K562 (cell line): ENCODE data around the gene SLC39A6. TPM values are rescaled to one million over a fixed set of nuclear protein-coding genes. Genes with fewer than 3 reads are reported as not detected.

Experiments used
- CBX3 ChIP-seq, 2 experiments: IDR thresholded peaks; 1 replicate in 1 of 2; 2 replicates in 1 of 2; pipeline ENCODE4 v1.6.1; 2012; ENCODE audit warnings: inconsistent platforms in 2 of 2, low read length in 2 of 2, borderline replicate concordance in 1 of 2, control low read depth in 1 of 2
- CCNT2 ChIP-seq: IDR thresholded peaks from 2 replicates; pipeline ENCODE4 v1.6.1; 2011; ENCODE audit warnings: borderline replicate concordance, low read depth, mild to moderate bottlenecking, moderate library complexity, mixed read lengths, low read length; ENCODE audit not compliant: insufficient read length; ENCODE audit errors: extremely low read depth
- CHD1 ChIP-seq: fragments of 200-600 bp; sonication (generic); IDR thresholded peaks from one replicate; pipeline ENCODE4 v1.6.1; 2012; ENCODE audit warnings: mild to moderate bottlenecking, moderate library complexity, low read length, inconsistent platforms
- GMEB1 ChIP-seq: fragments of 250-450 bp; sonication (Bioruptor Pico); IDR thresholded peaks from 2 replicates; pipeline ENCODE4 v1.4.0; 2020; ENCODE audit warnings: mild to moderate bottlenecking
- KAT7 ChIP-seq: sonication (generic); formaldehyde crosslinking; IDR thresholded peaks from 2 replicates; pipeline ENCODE4 v1.8.0; 2022; ENCODE audit warnings: missing genetic modification reagents, mild to moderate bottlenecking, borderline replicate concordance
- MECOM ChIP-seq: fragments of 250-450 bp; sonication (Bioruptor Pico); IDR thresholded peaks from 2 replicates; pipeline ENCODE4 v1.8.0; 2022; ENCODE audit warnings: inconsistent platforms
- NEUROD1 ChIP-seq: fragments of 150-350 bp; IDR thresholded peaks from 2 replicates; pipeline ENCODE4 v1.6.1; 2014; ENCODE audit warnings: borderline replicate concordance, low read length, low read depth; ENCODE audit not compliant: partially characterized antibody
- PHB ChIP-seq: fragments of 250-450 bp; sonication (Bioruptor Pico); IDR thresholded peaks from 2 replicates; pipeline ENCODE4 v1.5.0; 2021
- ZMIZ1 ChIP-seq, 2 experiments: fragments of 150-350 bp in 1 of 2; IDR thresholded peaks; 2 replicates each; pipeline ENCODE4 v1.6.1; 2012 to 2016; ENCODE audit warnings: low read depth in 2 of 2, low read length in 2 of 2, mild to moderate bottlenecking in 1 of 2, moderate library complexity in 1 of 2
- ZNF76 ChIP-seq: fragments of 250-450 bp; sonication (Bioruptor Pico); IDR thresholded peaks from 2 replicates; pipeline ENCODE4 v1.4.0; 2020; ENCODE audit warnings: mild to moderate bottlenecking, moderate library complexity, borderline replicate concordance
- polyA plus RNA-seq, 8 experiments: library from polyadenylated mRNA; depleted of rRNA in 4 of 8; stranded (reverse) in 5 of 8; unstranded in 3 of 8; fragments of >200 nt; fragmentation: Nextera tagmentation in 2 of 8; fragmentation: Illumina TruSeq in 1 of 8; extraction: Ambion mirVana in 2 of 8; extraction: Trizol in 1 of 8; gene quantifications; 2 replicates each; pipeline versions ENCODE4 v1.2.1 to v1.2.3, GENCODE V29; 2011 to 2014; ENCODE audit warnings: inconsistent platforms in 1 of 8, missing spikeins in 1 of 8
- total RNA-seq, 7 experiments: library from RNA; depleted of rRNA in 6 of 7; stranded (reverse); fragments of >200 nt in 6 of 7; fragmentation: Illumina TruSeq in 2 of 7; extraction: Trizol in 2 of 7; gene quantifications; 2 replicates each; pipeline versions ENCODE4 v1.2.1 to v1.2.3, GENCODE V29; 2011 to 2021; ENCODE audit warnings: low replicate concordance in 1 of 7
- TF ChIP-seq, protein P1 (sequence below): fragments of 450-650 bp; formaldehyde crosslinking; IDR thresholded peaks from 2 replicates; pipeline ENCODE4 v1.4.0; 2022; ENCODE audit warnings: missing genetic modification characterization
- TF ChIP-seq, protein P2 (sequence below): fragments of 450-650 bp; IDR thresholded peaks from 2 replicates; pipeline ENCODE4 v1.7.1; 2018; ENCODE audit warnings: mild to moderate bottlenecking, low read depth; ENCODE audit not compliant: partially characterized antibody
- TF ChIP-seq, protein P3 (sequence below): sonication (generic); formaldehyde crosslinking; IDR thresholded peaks from 2 replicates; pipeline ENCODE4 v1.8.0; 2022; ENCODE audit warnings: mild to moderate bottlenecking, missing genetic modification reagents

SLC39A6 gene
- total and polyA plus RNA-seq, 9 of the 15 experiments (the other 6 are each of a cell fraction or from before 2014, with no cell fraction given), result 5.6 to 23.8 (median 17.4) TPM

GRCh38 chr18:36067055-36067957 lies 61.8 kb downstream of the SLC39A6 start, which contains the start of gene RPRD1A (continued):
- TF ChIP-seq CCNT2, result no peak
- 0 out of 4 replicates have a peak, but pooled peaks of 1 of the 2 experiments have one; percentile 35 for TF ChIP-seq ZMIZ1 (IDR thresholded peaks at IDR 0.05; ENCODE audit: low read depth in 2 of 2, low read length in 2 of 2)
- no peak for TF ChIP-seq MECOM
- TF ChIP-seq CHD1, result peak; percentile 73
- TF ChIP-seq ZNF76 (CRISPR knock-in tag), result no peak
- TF ChIP-seq, protein P1, sequence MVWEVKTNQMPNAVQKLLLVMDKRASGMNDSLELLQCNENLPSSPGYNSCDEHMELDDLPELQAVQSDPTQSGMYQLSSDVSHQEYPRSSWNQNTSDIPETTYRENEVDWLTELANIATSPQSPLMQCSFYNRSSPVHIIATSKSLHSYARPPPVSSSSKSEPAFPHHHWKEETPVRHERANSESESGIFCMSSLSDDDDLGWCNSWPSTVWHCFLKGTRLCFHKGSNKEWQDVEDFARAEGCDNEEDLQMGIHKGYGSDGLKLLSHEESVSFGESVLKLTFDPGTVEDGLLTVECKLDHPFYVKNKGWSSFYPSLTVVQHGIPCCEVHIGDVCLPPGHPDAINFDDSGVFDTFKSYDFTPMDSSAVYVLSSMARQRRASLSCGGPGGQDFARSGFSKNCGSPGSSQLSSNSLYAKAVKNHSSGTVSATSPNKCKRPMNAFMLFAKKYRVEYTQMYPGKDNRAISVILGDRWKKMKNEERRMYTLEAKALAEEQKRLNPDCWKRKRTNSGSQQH, result no peak
- 0 out of 2 replicates have a peak, but pooled peaks have one; percentile 50 for TF ChIP-seq PHB (CRISPR knock-in tag)
- TF ChIP-seq, protein P2, sequence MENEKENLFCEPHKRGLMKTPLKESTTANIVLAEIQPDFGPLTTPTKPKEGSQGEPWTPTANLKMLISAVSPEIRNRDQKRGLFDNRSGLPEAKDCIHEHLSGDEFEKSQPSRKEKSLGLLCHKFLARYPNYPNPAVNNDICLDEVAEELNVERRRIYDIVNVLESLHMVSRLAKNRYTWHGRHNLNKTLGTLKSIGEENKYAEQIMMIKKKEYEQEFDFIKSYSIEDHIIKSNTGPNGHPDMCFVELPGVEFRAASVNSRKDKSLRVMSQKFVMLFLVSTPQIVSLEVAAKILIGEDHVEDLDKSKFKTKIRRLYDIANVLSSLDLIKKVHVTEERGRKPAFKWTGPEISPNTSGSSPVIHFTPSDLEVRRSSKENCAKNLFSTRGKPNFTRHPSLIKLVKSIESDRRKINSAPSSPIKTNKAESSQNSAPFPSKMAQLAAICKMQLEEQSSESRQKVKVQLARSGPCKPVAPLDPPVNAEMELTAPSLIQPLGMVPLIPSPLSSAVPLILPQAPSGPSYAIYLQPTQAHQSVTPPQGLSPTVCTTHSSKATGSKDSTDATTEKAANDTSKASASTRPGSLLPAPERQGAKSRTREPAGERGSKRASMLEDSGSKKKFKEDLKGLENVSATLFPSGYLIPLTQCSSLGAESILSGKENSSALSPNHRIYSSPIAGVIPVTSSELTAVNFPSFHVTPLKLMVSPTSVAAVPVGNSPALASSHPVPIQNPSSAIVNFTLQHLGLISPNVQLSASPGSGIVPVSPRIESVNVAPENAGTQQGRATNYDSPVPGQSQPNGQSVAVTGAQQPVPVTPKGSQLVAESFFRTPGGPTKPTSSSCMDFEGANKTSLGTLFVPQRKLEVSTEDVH, result no peak
- peak in 1 of 2 experiments; percentile 61; a peak in 1 of 3 replicates for TF ChIP-seq CBX3 (IDR thresholded peaks at IDR 0.05; ENCODE audit: borderline replicate concordance in 1 of 2, low read length in 2 of 2)
- peak; percentile 54; the same call in 1 of the 2 replicates for TF ChIP-seq GMEB1 (CRISPR knock-in tag)
- TF ChIP-seq, protein P3, sequence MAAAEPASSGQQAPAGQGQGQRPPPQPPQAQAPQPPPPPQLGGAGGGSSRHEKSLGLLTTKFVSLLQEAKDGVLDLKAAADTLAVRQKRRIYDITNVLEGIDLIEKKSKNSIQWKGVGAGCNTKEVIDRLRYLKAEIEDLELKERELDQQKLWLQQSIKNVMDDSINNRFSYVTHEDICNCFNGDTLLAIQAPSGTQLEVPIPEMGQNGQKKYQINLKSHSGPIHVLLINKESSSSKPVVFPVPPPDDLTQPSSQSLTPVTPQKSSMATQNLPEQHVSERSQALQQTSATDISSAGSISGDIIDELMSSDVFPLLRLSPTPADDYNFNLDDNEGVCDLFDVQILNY (CRISPR knock-in tag), result no peak
- TF ChIP-seq NEUROD1, result peak; percentile 64
- peak; percentile 84; the same call in 1 of the 2 replicates for TF ChIP-seq KAT7 (CRISPR knock-in tag)
